Liver (tissue), 9 donors: ENCODE measurements around the gene ANOS1. TPM values are rescaled to one million over a fixed set of nuclear protein-coding genes. Genes with fewer than 3 reads are reported as not detected.

Source experiments
- DNase-seq: peaks from one replicate; pipeline ENCODE4 v3.0.0-alpha.2; 2017; ENCODE audit warnings: low spot score
- H3K27ac ChIP-seq, 2 donors: one replicate each; pipeline ENCODE4 v1.7.0; 2013; ENCODE audit warnings: inconsistent platforms in 2 of 2, low read length in 2 of 2, control low read depth in 1 of 2, low read depth in 1 of 2, mild to moderate bottlenecking in 1 of 2
- H3K27me3 ChIP-seq, 4 donors: one replicate each; pipeline versions ENCODE4 v1.6.1 to v1.7.0; 2013; ENCODE audit warnings: low read length in 3 of 4, inconsistent platforms in 1 of 4, mild to moderate bottlenecking in 1 of 4, moderate library complexity in 1 of 4; ENCODE audit not compliant: control insufficient read depth in 4 of 4, insufficient read depth in 4 of 4
- H3K36me3 ChIP-seq, 4 donors: one replicate each; pipeline versions ENCODE4 v1.6.1 to v1.7.0; 2013; ENCODE audit warnings: low read length in 3 of 4, mild to moderate bottlenecking in 3 of 4, low read depth in 1 of 4, moderate library complexity in 1 of 4; ENCODE audit not compliant: control insufficient read depth in 4 of 4, insufficient read depth in 3 of 4
- H3K4me1 ChIP-seq, 4 donors: one replicate each; pipeline versions ENCODE4 v1.6.1 to v1.7.0; 2013; ENCODE audit warnings: low read length in 3 of 4, mild to moderate bottlenecking in 3 of 4, moderate library complexity in 1 of 4; ENCODE audit not compliant: control insufficient read depth in 4 of 4, insufficient read depth in 4 of 4
- H3K4me3 ChIP-seq, 3 donors: one replicate each; pipeline versions ENCODE4 v1.6.1 to v1.7.0; 2013; ENCODE audit warnings: low read length in 3 of 3, control low read depth in 1 of 3, low read depth in 1 of 3, mild to moderate bottlenecking in 1 of 3
- H3K9ac ChIP-seq, 2 donors: one replicate each; pipeline ENCODE4 v1.7.0; 2013; ENCODE audit warnings: low read length in 2 of 2, mild to moderate bottlenecking in 2 of 2, moderate library complexity in 2 of 2, control low read depth in 1 of 2, low read depth in 1 of 2
- H3K9me3 ChIP-seq, 4 donors: one replicate each; pipeline versions ENCODE4 v1.6.1 to v1.7.0; 2013; ENCODE audit warnings: low read length in 3 of 4; ENCODE audit not compliant: control insufficient read depth in 4 of 4
- EGR1 ChIP-seq, 2 donors: IDR thresholded peaks; 2 replicates each; pipeline ENCODE4 v1.6.1; 2016 to 2018; ENCODE audit warnings: antibody characterized with exemption in 2 of 2, low read depth in 2 of 2
- FOXA1 ChIP-seq: IDR thresholded peaks from 2 replicates; pipeline ENCODE4 v1.6.1; 2016; ENCODE audit warnings: antibody characterized with exemption
- GABPA ChIP-seq, 2 donors: IDR thresholded peaks in 1 of 2; conservative IDR thresholded peaks in 1 of 2; 2 replicates each; pipeline ENCODE4 v1.6.1; 2016; ENCODE audit warnings: antibody characterized with exemption in 2 of 2, mild to moderate bottlenecking in 1 of 2, moderate library complexity in 1 of 2
- HNF4A ChIP-seq, 2 donors: conservative IDR thresholded peaks; 2 replicates each; pipeline ENCODE4 v1.6.1; 2016; ENCODE audit warnings: antibody characterized with exemption in 2 of 2, mild to moderate bottlenecking in 2 of 2
- HNF4G ChIP-seq: IDR thresholded peaks from 2 replicates; pipeline ENCODE4 v1.6.1; 2016; ENCODE audit warnings: antibody characterized with exemption
- JUND ChIP-seq, 2 donors: IDR thresholded peaks; 2 replicates each; pipeline ENCODE4 v1.6.1; 2016; ENCODE audit warnings: antibody characterized with exemption in 2 of 2
- NR2F2 ChIP-seq: IDR thresholded peaks from 2 replicates; pipeline ENCODE4 v1.6.1; 2016; ENCODE audit warnings: antibody characterized with exemption
- RAD21 ChIP-seq, 2 donors: IDR thresholded peaks; 2 replicates each; pipeline ENCODE4 v1.6.1; 2016; ENCODE audit warnings: antibody characterized with exemption in 2 of 2, mild to moderate bottlenecking in 2 of 2
- RXRA ChIP-seq, 2 donors: IDR thresholded peaks; 2 replicates each; pipeline ENCODE4 v1.6.1; 2017 to 2018; ENCODE audit warnings: antibody characterized with exemption in 2 of 2, mild to moderate bottlenecking in 1 of 2
- SP1 ChIP-seq: IDR thresholded peaks from 2 replicates; pipeline ENCODE4 v1.6.1; 2018; ENCODE audit warnings: antibody characterized with exemption, mild to moderate bottlenecking
- WGBS: extraction: QIAGEN DNeasy Blood & Tissue Kit; methylation state at CpG from one replicate; pipeline ENCODE4 v1.1.7; 2013; 5-methylcytosine and 5-hydroxymethylcytosine counted together
- polyA plus RNA-seq, 2 donors: library from polyadenylated mRNA; stranded (reverse) in 1 of 2; unstranded in 1 of 2; fragments of 200-250 nt in 1 of 2; fragments of >200 nt in 1 of 2; fragmentation: Nextera tagmentation in 1 of 2; extraction: Ambion mirVana in 1 of 2; gene quantifications; one replicate each; pipeline versions ENCODE4 v1.2.1 to v1.2.3, GENCODE V29; 2013 to 2015
- total RNA-seq, 2 donors: library from RNA; depleted of rRNA; stranded (reverse); fragments of >200 nt; gene quantifications; one replicate each; pipeline ENCODE4 v1.2.3, GENCODE V29; 2014
- TF ChIP-seq, protein P1 (sequence below): IDR thresholded peaks from 2 replicates; pipeline ENCODE4 v1.6.1; 2016; ENCODE audit warnings: antibody characterized with exemption
- TF ChIP-seq, protein P2 (sequence below): fragments of 150-350 bp; IDR thresholded peaks from 2 replicates; pipeline ENCODE4 v1.5.1; 2017; ENCODE audit warnings: improper control_type of control experiment, low read depth, low read length; ENCODE audit not compliant: missing input control
- TF ChIP-seq, protein P3 (sequence below): IDR thresholded peaks from 2 replicates; pipeline ENCODE4 v1.6.1; 2016; ENCODE audit warnings: antibody characterized with exemption
- TF ChIP-seq, protein P4 (sequence below): IDR thresholded peaks from 2 replicates; pipeline ENCODE4 v1.6.1; 2016; ENCODE audit warnings: antibody characterized with exemption
- donor health status: healthy.
- donor health status: healthy.
- donor health status: healthy.
- donor health status: healthy.
- donor health status: healthy.

Gene ANOS1, protein sequence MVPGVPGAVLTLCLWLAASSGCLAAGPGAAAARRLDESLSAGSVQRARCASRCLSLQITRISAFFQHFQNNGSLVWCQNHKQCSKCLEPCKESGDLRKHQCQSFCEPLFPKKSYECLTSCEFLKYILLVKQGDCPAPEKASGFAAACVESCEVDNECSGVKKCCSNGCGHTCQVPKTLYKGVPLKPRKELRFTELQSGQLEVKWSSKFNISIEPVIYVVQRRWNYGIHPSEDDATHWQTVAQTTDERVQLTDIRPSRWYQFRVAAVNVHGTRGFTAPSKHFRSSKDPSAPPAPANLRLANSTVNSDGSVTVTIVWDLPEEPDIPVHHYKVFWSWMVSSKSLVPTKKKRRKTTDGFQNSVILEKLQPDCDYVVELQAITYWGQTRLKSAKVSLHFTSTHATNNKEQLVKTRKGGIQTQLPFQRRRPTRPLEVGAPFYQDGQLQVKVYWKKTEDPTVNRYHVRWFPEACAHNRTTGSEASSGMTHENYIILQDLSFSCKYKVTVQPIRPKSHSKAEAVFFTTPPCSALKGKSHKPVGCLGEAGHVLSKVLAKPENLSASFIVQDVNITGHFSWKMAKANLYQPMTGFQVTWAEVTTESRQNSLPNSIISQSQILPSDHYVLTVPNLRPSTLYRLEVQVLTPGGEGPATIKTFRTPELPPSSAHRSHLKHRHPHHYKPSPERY
- total RNA-seq: 1 to 10 TPM in 1 of 2 donors, under 1 TPM in 1; 0.09 to 1.6 TPM
- under 1 TPM; 0.08 to 0.44 TPM for polyA plus RNA-seq

DNA sequence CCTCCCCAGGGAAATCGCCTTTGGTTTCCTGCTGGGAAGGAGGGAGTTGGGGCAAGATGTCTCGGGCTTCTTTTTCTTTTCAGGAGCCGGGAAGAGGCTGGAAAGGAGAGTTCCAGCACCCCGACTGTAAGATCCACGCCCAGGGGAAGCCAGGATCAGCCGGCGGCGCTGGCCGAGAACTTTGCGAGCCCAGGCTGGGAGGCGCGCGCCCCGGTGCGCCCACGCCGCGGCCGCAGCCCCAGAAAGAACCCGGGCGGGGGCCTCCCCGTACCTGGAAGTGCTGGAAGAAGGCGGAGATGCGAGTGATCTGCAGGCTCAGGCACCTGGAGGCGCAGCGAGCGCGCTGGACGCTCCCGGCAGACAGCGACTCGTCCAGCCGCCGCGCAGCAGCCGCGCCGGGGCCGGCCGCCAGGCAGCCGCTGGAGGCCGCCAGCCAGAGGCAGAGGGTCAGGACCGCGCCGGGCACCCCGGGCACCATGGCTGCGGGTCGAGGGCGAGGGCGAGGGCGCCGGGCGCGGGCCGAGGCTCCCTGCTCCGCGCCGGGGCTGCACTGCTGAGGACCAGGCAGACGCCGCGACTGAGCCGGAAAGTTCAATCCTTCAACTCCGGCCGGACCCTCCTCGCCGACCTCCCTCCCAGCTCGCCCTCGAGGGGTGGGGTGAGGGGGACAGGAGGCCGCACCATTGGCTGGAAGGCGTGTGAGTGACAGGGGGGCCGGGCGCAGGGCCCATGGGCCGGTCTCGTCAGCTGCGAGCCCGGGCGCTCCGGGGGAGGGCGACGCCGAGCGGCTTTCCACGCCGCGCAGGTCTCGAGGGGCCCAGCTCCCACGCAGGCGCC is at the start of gene ANOS1:
Gene ANOS1 (minus strand): TSS at position 579 of the 837 bp plus-strand sequence. CDS start 101 bp downstream, at position 478.
- H3K27me3 ChIP-seq: peaks cover 0 to 4% (median 0%) of the 10 kb centered on the region in 4 donors
- no peak within 1 kb of the TSS for H3K9ac ChIP-seq
- WGBS: under 1% methylated on average over 88 of the region's 88 CpGs
- TF ChIP-seq, protein P1, sequence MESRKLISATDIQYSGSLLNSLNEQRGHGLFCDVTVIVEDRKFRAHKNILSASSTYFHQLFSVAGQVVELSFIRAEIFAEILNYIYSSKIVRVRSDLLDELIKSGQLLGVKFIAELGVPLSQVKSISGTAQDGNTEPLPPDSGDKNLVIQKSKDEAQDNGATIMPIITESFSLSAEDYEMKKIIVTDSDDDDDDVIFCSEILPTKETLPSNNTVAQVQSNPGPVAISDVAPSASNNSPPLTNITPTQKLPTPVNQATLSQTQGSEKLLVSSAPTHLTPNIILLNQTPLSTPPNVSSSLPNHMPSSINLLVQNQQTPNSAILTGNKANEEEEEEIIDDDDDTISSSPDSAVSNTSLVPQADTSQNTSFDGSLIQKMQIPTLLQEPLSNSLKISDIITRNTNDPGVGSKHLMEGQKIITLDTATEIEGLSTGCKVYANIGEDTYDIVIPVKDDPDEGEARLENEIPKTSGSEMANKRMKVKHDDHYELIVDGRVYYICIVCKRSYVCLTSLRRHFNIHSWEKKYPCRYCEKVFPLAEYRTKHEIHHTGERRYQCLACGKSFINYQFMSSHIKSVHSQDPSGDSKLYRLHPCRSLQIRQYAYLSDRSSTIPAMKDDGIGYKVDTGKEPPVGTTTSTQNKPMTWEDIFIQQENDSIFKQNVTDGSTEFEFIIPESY: no peak
- TF ChIP-seq NR2F2: no peak
- TF ChIP-seq JUND (IDR thresholded peaks at IDR 0.05): no peak
- no peaks in the 10 kb centered on the region for H3K9me3 ChIP-seq
- H3K36me3 ChIP-seq: no peaks in the 10 kb centered on the region
- H3K27ac ChIP-seq: no peak within 1 kb of the TSS
- H3K4me1 ChIP-seq: peaks cover 3 to 21% (median 8%) of the 10 kb centered on the region in 4 donors
- no peak for DNase-seq
- peak within 1 kb of the TSS in 2 of 3 donors; percentile 35 to 51 for H3K4me3 ChIP-seq

DNA sequence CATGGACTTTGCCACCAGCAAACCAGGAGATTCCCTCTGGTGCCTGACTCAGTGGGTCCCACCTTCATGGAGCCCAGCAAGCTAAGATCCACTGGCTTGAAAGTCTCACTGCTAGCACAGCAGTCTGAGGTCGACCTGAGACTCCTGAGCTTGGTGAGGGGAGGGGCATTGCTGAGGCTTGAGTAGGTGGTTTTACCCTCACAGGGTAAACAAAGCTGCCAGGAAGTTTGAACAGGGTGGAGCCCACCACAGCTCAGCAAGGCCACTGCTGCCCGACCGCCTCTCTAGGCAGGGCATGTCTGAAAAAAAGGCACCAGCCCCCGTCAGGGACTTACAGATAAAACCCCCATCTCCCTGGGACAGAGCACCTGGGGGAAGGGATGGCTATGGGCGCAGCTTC is 41.2 kb upstream of the ANOS1 start:
- H3K9ac ChIP-seq: no peak overlapping the region
- H3K36me3 ChIP-seq: no peaks in the 10 kb centered on the region
- no peak for TF ChIP-seq FOXA1

DNA sequence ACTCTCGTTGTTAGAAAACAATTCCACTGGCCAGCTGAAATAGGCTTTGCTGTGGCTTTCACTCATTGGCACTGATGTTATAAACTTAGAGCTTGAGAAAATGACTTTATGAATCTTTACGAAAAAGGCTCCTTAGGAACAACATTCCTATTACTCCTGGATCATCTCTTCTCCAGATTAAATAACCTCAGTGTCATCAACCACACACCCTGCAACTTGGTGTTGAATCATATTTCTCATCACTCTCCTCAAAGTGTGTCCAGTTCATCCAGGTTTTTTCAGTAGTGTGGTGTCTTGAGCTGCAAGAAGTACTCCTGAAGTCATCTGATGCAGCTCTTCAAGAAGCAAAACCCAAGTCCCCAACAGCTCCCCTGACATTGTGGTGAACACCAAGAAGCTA is 28.1 kb upstream of the ANOS1 start:
- no peaks in the 10 kb centered on the region for H3K9me3 ChIP-seq
- 87% methylated on average over 2 of the region's 2 CpGs for WGBS
- no peaks in the 10 kb centered on the region for H3K36me3 ChIP-seq
- no peak for DNase-seq
- H3K27me3 ChIP-seq: no peaks in the 10 kb centered on the region
- no peak overlapping the region for H3K9ac ChIP-seq
- H3K4me1 ChIP-seq: no peaks in the 10 kb centered on the region
- no peak overlapping the region for H3K27ac ChIP-seq
- no peak overlapping the region for H3K4me3 ChIP-seq
- TF ChIP-seq RAD21 (IDR thresholded peaks at IDR 0.05) (no peak), RXRA (IDR thresholded peaks at IDR 0.05) (no peak), HNF4G (no peak), NR2F2 (no peak), HNF4A (conservative IDR thresholded peaks at IDR 0.05) (no peak), FOXA1 (no peak), SP1 (no peak), GABPA (IDR thresholded peaks at IDR 0.05 in 1 of 2, conservative IDR thresholded peaks at IDR 0.05 in 1 of 2) (no peak), EGR1 (IDR thresholded peaks at IDR 0.05; ENCODE audit: low read depth in 2 of 2) (no peak)
- TF ChIP-seq, protein P2, sequence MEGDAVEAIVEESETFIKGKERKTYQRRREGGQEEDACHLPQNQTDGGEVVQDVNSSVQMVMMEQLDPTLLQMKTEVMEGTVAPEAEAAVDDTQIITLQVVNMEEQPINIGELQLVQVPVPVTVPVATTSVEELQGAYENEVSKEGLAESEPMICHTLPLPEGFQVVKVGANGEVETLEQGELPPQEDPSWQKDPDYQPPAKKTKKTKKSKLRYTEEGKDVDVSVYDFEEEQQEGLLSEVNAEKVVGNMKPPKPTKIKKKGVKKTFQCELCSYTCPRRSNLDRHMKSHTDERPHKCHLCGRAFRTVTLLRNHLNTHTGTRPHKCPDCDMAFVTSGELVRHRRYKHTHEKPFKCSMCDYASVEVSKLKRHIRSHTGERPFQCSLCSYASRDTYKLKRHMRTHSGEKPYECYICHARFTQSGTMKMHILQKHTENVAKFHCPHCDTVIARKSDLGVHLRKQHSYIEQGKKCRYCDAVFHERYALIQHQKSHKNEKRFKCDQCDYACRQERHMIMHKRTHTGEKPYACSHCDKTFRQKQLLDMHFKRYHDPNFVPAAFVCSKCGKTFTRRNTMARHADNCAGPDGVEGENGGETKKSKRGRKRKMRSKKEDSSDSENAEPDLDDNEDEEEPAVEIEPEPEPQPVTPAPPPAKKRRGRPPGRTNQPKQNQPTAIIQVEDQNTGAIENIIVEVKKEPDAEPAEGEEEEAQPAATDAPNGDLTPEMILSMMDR: no peak
- TF ChIP-seq, protein P3, sequence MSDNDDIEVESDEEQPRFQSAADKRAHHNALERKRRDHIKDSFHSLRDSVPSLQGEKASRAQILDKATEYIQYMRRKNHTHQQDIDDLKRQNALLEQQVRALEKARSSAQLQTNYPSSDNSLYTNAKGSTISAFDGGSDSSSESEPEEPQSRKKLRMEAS: no peak
- TF ChIP-seq, protein P1: no peak
- TF ChIP-seq, protein P4, sequence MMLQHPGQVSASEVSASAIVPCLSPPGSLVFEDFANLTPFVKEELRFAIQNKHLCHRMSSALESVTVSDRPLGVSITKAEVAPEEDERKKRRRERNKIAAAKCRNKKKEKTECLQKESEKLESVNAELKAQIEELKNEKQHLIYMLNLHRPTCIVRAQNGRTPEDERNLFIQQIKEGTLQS: no peak

More for the DNA sequence above, 41.2 kb upstream of the ANOS1 start:
- no peaks in the 10 kb centered on the region for H3K4me1 ChIP-seq
- no peaks in the 10 kb centered on the region for H3K9me3 ChIP-seq
- no peaks in the 10 kb centered on the region for H3K27me3 ChIP-seq
- H3K4me3 ChIP-seq: no peak overlapping the region
- no peak for DNase-seq
- WGBS: 61% methylated on average over 5 of the region's 5 CpGs
- H3K27ac ChIP-seq: no peak overlapping the region
